K562 (cell line): ENCODE measurements around the gene ZNF316. TPM values are rescaled to one million over a fixed set of nuclear protein-coding genes. Genes with fewer than 3 reads are reported as not detected.

Experiments used
- CUX1 ChIP-seq: fragments of 200-800 bp; sonication (Bioruptor generic); IDR thresholded peaks from 2 replicates; pipeline ENCODE4 v1.6.1; 2016; ENCODE audit warnings: missing genetic modification characterization, missing compliant biosample characterization
- EHMT2 ChIP-seq: fragments of 450-650 bp; IDR thresholded peaks from 2 replicates; pipeline ENCODE4 v1.6.1; 2018; ENCODE audit warnings: antibody characterized with exemption
- EP400 ChIP-seq: fragments of 450-650 bp; IDR thresholded peaks from 2 replicates; pipeline ENCODE4 v1.6.1; 2017; ENCODE audit warnings: antibody characterized with exemption, mild to moderate bottlenecking, moderate library complexity
- MAX ChIP-seq: sonication (generic); formaldehyde crosslinking; IDR thresholded peaks from 2 replicates; pipeline ENCODE4 v1.9.0; 2022; ENCODE audit warnings: mild to moderate bottlenecking, missing genetic modification reagents
- MECOM ChIP-seq: fragments of 250-450 bp; sonication (Bioruptor Pico); IDR thresholded peaks from 2 replicates; pipeline ENCODE4 v1.8.0; 2022; ENCODE audit warnings: inconsistent platforms
- NR2F6 ChIP-seq: fragments of 450-650 bp; formaldehyde crosslinking; IDR thresholded peaks from 2 replicates; pipeline ENCODE4 v1.4.0; 2020; ENCODE audit warnings: mild to moderate bottlenecking
- PHB ChIP-seq: fragments of 250-450 bp; sonication (Bioruptor Pico); IDR thresholded peaks from 2 replicates; pipeline ENCODE4 v1.5.0; 2021
- PRPF4 ChIP-seq: fragments of 200-400 bp; formaldehyde crosslinking; IDR thresholded peaks from one replicate; pipeline ENCODE4 v1.6.1; 2017; ENCODE audit warnings: low read length, low read depth, mild to moderate bottlenecking; ENCODE audit not compliant: insufficient read depth, poor library complexity, severe bottlenecking
- REST ChIP-seq, 2 experiments: fragments of 450-650 bp; formaldehyde crosslinking in 1 of 2; IDR thresholded peaks; 2 replicates each; pipeline versions ENCODE4 v1.4.0 to v1.6.1; 2014 to 2020; ENCODE audit warnings: mild to moderate bottlenecking in 2 of 2, borderline replicate concordance in 1 of 2, low read depth in 1 of 2
- SMARCA4 ChIP-seq: fragments of 450-650 bp; IDR thresholded peaks from 2 replicates; pipeline ENCODE4 v1.6.1; 2016
- TCF3 ChIP-seq: sonication (generic); formaldehyde crosslinking; IDR thresholded peaks from 2 replicates; pipeline ENCODE4 v1.4.0; 2020; ENCODE audit warnings: mild to moderate bottlenecking, missing genetic modification reagents
- TEAD4 ChIP-seq, 2 experiments: sonication (generic) in 1 of 2; formaldehyde crosslinking in 1 of 2; IDR thresholded peaks; 2 replicates each; pipeline versions ENCODE4 v1.6.1 to v1.8.0; 2012 to 2022; ENCODE audit warnings: borderline replicate concordance in 1 of 2, inconsistent platforms in 1 of 2, low read length in 1 of 2, mild to moderate bottlenecking in 1 of 2, missing genetic modification reagents in 1 of 2
- polyA plus RNA-seq, 8 experiments: library from polyadenylated mRNA; depleted of rRNA in 4 of 8; stranded (reverse) in 5 of 8; unstranded in 3 of 8; fragments of >200 nt; fragmentation: Nextera tagmentation in 2 of 8; fragmentation: Illumina TruSeq in 1 of 8; extraction: Ambion mirVana in 2 of 8; extraction: Trizol in 1 of 8; gene quantifications; 2 replicates each; pipeline versions ENCODE4 v1.2.1 to v1.2.3, GENCODE V29; 2011 to 2014; ENCODE audit warnings: inconsistent platforms in 1 of 8, missing spikeins in 1 of 8
- total RNA-seq, 7 experiments: library from RNA; depleted of rRNA in 6 of 7; stranded (reverse); fragments of >200 nt in 6 of 7; fragmentation: Illumina TruSeq in 2 of 7; extraction: Trizol in 2 of 7; gene quantifications; 2 replicates each; pipeline versions ENCODE4 v1.2.1 to v1.2.3, GENCODE V29; 2011 to 2021; ENCODE audit warnings: low replicate concordance in 1 of 7

The ZNF316 gene
- total and polyA plus RNA-seq, 9 of the 15 experiments (the other 6 are each of a cell fraction or from before 2014, with no cell fraction given) = 0.10 to 34.0 (median 8.6) TPM

GRCh38 chr7:6640246-6640721 lies 3.2 kb downstream of the ZNF316 start (continued):
- peak; percentile 76; the same call in 1 of the 2 replicates for TF ChIP-seq MECOM (CRISPR knock-in tag)
- no peak for TF ChIP-seq PHB (CRISPR knock-in tag)
- peak; percentile 59 for TF ChIP-seq EHMT2
- no peak for TF ChIP-seq CUX1 (CRISPR knock-in tag)
- TF ChIP-seq TEAD4 (IDR thresholded peaks at IDR 0.05; ENCODE audit: low read length) = peak; percentile 47
- no peak for TF ChIP-seq TEAD4 (CRISPR knock-in tag; IDR thresholded peaks at IDR 0.05; ENCODE audit: borderline replicate concordance)
- no peak for TF ChIP-seq PRPF4
- no peak for TF ChIP-seq NR2F6 (CRISPR knock-in tag)
- peak; percentile 60 for TF ChIP-seq TCF3 (CRISPR knock-in tag)
- TF ChIP-seq EP400 = peak; percentile 81
- TF ChIP-seq SMARCA4 = 0 out of 2 replicates have a peak, but pooled peaks have one; percentile 26
- TF ChIP-seq REST (IDR thresholded peaks at IDR 0.05; ENCODE audit: borderline replicate concordance) = peak; percentile 76
- no peak for TF ChIP-seq REST (CRISPR knock-in tag; IDR thresholded peaks at IDR 0.05; ENCODE audit: low read depth)
- TF ChIP-seq MAX (CRISPR knock-in tag) = peak; percentile 89
